ENCODE measurements around the gene ITK.

GRCh38 chr5:157222506-157223230 lies 42.0 kb downstream of the ITK start:
- TF ChIP-seq POLR2AphosphoS5 (IDR thresholded peaks at IDR 0.05; ENCODE audit: low read depth, low read length) (no peak), POLR2A (IDR thresholded peaks at IDR 0.05; ENCODE audit: low read depth, low read length) (no peak), TAF1 (IDR thresholded peaks at IDR 0.05; ENCODE audit: low read depth, low read length) (no peak), PAX5 (IDR thresholded peaks at IDR 0.05; ENCODE audit: insufficient read depth, low read length, severe bottlenecking) (no peak)
